LNCaP clone FGC (cell line): Measurements from ENCODE around the gene TTC39C.
"Not testable (repeated sequence)": the region's sequence is repeated elsewhere in the genome, so short reads cannot be mapped to it uniquely, and the experiment has no call there.

ENCODE experiments used
- DNase-seq: peaks from one replicate; pipeline ENCODE4 v3.0.0-alpha.2; 2011; ENCODE audit warnings: low read depth
- H3K4me3 ChIP-seq: 2 replicates; pipeline ENCODE4 v1.5.1; 2011; ENCODE audit warnings: mild to moderate bottlenecking, low read depth, low read length, control low read depth
- TF ChIP-seq, protein P1 (sequence below): IDR thresholded peaks from 2 replicates; pipeline ENCODE4 v1.5.1; 2012; ENCODE audit warnings: mild to moderate bottlenecking; ENCODE audit not compliant: control insufficient read depth, insufficient read depth; ENCODE audit errors: extremely low read depth

Gene TTC39C

DNA sequence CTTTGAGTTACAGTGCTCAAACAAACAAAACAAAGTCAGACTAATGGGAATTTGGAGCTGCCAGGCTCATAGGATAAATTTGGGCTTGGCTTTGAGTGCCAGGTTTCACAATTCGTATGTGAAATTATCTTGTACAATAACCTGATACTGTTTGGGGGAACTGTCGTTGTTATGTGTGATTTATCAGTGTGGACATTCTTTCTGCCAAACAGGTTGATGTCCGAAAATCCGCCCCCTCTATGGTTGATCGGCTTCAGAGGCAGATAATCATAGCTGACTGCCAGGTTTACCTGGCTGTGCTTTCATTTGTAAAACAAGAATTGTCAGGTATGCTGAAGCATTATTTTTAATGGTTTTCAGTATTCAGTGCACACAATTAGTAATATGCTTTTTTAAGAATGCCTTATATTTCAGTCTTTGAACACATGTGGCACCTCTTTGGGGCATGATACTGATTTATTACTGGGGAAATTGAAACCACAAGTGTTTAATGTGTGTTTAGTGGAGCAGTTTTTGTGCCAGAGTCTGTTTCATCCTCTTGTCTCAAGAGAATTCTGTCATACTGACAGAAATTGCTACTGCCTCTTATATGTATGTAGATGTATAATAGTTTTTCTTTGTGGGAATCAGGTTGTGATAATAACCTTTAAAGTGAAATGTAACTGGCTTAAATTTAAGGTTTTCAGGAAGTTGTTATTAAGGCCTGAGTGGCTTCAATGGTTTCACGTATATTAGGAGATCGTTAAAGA lies 54.6 kb downstream of the TTC39C start:
- no peak for DNase-seq

DNA sequence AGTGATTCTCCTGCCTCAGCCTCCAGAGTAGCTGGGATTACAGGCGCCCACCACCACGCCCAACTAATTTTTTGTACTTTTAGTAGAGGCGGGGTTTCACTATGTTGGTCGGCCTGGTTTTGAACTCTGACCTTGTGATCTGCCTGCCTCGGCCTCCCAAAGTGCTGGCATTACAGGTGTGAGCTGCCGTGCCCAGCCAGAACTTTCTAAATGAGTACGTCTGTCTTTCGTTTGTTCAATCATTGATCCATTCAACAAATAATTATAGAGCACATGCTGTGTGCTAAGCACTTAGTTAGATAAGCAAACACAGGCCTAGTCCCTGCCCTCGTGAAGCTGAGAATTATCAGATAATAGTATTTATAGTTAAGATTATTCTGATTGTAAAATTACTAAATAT lies 56.5 kb downstream of the TTC39C start:
- TF ChIP-seq, protein P1, sequence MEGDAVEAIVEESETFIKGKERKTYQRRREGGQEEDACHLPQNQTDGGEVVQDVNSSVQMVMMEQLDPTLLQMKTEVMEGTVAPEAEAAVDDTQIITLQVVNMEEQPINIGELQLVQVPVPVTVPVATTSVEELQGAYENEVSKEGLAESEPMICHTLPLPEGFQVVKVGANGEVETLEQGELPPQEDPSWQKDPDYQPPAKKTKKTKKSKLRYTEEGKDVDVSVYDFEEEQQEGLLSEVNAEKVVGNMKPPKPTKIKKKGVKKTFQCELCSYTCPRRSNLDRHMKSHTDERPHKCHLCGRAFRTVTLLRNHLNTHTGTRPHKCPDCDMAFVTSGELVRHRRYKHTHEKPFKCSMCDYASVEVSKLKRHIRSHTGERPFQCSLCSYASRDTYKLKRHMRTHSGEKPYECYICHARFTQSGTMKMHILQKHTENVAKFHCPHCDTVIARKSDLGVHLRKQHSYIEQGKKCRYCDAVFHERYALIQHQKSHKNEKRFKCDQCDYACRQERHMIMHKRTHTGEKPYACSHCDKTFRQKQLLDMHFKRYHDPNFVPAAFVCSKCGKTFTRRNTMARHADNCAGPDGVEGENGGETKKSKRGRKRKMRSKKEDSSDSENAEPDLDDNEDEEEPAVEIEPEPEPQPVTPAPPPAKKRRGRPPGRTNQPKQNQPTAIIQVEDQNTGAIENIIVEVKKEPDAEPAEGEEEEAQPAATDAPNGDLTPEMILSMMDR: no peak
- no peak for DNase-seq
- H3K4me3 ChIP-seq: no peak overlapping the region

More for the DNA sequence above, 54.6 kb downstream of the TTC39C start:
- TF ChIP-seq, protein P1: no peak
- H3K4me3 ChIP-seq: no peak overlapping the region

DNA sequence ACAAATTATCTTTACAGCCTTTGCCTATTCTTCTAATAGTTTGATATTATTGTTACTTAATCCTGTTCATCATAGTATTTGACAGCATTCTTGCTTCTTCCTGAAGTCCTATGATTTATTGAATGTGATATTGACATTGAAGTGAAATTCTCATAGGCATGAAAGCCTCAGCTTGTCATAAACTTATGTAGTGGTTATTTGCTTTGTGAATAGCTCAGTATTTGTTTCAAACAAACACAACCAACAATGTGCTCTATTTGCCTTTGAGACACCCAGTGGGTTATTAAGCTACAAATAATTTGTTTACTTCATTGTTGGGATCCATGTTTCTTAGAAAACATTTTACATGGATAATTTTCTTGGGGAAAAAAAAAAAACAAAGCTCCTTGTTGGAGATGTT lies 57.2 kb downstream of the TTC39C start:
- peak; percentile 83 for DNase-seq
- TF ChIP-seq, protein P1: no peak
- no peak overlapping the region for H3K4me3 ChIP-seq

- no peak for DNase-seq
- TF ChIP-seq, protein P1: no peak
- no peak overlapping the region for H3K4me3 ChIP-seq
Observed at GRCh38 chr18:24072743-24073142, 58.2 kb downstream of the TTC39C start.

GRCh38 chr18:24073791-24074190 lies 59.2 kb downstream of the TTC39C start:
- TF ChIP-seq, protein P1: no peak
- no peak overlapping the region for H3K4me3 ChIP-seq

DNA sequence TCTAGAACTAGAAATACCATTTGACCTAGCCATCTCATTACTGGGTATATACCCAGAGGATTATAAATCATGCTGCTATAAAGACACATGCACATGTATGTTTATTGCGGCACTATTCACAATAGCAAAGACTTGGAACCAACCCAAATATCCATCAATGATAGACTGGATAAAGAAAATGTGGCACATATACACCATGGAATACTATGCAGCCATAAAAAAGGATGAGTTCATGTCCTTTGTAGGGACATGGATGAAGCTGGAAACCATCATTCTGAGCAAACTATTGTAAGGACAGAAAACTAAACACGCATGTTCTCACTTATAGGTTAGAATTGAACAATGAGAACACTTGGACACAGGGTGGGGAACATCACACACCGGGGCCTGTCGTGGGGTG lies 60.2 kb downstream of the TTC39C start:
- H3K4me3 ChIP-seq, DNase-seq: not testable (repeated sequence)

More at GRCh38 chr18:24073791-24074190, 59.2 kb downstream of the TTC39C start:
- no peak for DNase-seq

DNA sequence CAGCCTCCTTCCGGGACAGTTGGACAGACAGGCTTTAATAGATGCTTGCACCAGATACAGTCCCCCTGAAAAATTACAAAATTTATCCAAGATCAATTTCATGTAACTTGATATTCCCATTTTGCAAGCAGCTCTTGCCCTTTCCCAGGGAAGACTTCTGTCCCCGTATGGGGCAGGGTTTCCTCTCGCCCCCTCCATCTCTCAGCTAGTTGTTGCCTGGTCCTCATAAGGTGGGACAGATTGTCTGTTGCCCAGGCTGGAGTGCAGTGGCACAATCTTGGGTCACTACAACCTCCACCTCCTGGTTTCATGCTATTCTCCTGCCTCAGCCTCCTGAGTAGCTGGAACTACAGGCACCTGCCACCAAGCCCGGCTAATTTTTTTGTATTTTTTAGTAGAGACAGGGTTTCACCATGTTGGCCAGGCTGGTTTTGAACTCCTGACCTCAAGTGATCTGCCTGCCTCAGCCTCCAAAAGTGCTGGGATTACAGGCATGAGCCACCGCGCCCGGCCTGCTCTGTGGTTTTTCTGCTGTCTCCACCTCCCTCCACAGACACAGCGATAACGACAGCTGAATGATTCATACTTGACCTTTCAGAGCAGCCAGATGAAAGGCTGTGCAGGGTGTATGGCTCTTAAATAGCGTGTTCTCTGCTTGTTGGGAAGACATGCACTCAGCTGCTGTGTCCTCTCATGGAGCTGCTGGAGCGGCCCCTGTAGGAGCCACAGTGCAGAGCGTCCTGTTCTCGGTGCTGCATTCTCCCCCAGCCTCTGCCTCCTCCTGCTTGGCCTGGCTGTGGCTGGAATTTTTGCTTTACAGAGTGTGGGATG lies 61.4 kb downstream of the TTC39C start:
- DNase-seq: no peak
- TF ChIP-seq, protein P1: no peak
- H3K4me3 ChIP-seq: no peak overlapping the region
